Measurements from ENCODE around the gene LGALS4. TPM values are rescaled to one million over a fixed set of nuclear protein-coding genes. Genes with fewer than 3 reads are reported as not detected.
A peak's percentile ranks its signal among the peaks of the same experiment; 100 is the strongest.
"Not testable (repeated sequence)": the region's sequence is repeated elsewhere in the genome, so short reads cannot be mapped to it uniquely, and the experiment has no call there.

The LGALS4 gene
- total RNA-seq, 2 donors from 2014 or later = 1.7 to 2.4 TPM

GRCh38 chr19:38825936-38826335 is 13.2 kb upstream of the LGALS4 start:
- H3K4me3 Mint-ChIP-seq; H3K36me3 Mint-ChIP-seq (ENCODE audit: low read depth); H3K27ac Mint-ChIP-seq; DNase-seq; ATAC-seq; H3K27me3 Mint-ChIP-seq; H3K9me3 ChIP-seq (ENCODE audit: control insufficient read depth, low read length, poor library complexity, severe bottlenecking): not testable (repeated sequence)
- peaks cover 24% of the 10 kb centered on the region for H3K4me1 Mint-ChIP-seq

DNA sequence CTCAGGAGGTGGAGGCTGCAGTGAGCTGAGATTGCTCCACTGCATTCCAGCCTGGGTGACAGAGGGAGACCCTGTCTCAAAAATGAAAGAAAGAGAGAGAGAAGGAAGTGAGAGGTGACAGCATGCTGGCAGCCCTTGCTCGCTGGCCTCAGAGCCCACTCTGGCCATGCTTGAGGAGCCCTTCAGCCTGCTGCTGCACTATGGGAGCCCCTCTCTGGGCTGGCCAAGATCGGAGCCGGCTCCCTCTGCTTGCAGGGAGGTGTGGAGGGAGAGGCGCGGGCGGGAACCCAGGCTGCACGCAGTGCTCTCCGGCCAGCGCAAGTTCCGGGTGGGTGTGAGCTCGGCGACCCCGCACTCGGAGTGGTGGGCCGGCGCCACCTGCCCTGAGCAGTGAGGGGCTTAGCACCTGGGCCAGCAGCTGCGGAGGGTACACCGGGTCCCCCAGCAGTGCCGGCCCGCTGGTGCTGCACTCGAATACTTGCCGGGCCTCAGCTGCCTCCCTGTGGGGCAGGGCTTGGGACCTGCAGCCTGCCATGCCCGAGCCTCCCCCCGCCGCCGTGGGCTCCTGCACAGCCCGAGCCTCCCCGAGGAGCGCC is 8.6 kb upstream of the LGALS4 start:
- peak overlapping the region; percentile 79 for H3K27ac Mint-ChIP-seq
- ATAC-seq; H3K4me3 Mint-ChIP-seq; H3K36me3 Mint-ChIP-seq (ENCODE audit: low read depth); H3K9me3 ChIP-seq (ENCODE audit: control insufficient read depth, low read length, poor library complexity, severe bottlenecking); DNase-seq; H3K27me3 Mint-ChIP-seq: not testable (repeated sequence)
- peaks cover 16% of the 10 kb centered on the region for H3K4me1 Mint-ChIP-seq

GRCh38 chr19:38819231-38819920 is 6.6 kb upstream of the LGALS4 start:
- peaks cover 15% of the 10 kb centered on the region for H3K4me1 Mint-ChIP-seq
- no peaks in the 10 kb centered on the region for H3K27me3 Mint-ChIP-seq
- H3K27ac Mint-ChIP-seq = no peak overlapping the region
- DNase-seq = no peak
- H3K9me3 ChIP-seq (ENCODE audit: control insufficient read depth, low read length, poor library complexity, severe bottlenecking) = no peaks in the 10 kb centered on the region
- peaks cover 8% of the 10 kb centered on the region for H3K36me3 Mint-ChIP-seq (ENCODE audit: low read depth)
- no peak overlapping the region for H3K4me3 Mint-ChIP-seq
- no peak for ATAC-seq

- H3K4me3 Mint-ChIP-seq = no peak overlapping the region
- no peaks in the 10 kb centered on the region for H3K27me3 Mint-ChIP-seq
- peaks cover 5% of the 10 kb centered on the region for H3K36me3 Mint-ChIP-seq (ENCODE audit: low read depth)
- H3K4me1 Mint-ChIP-seq = peaks cover 7% of the 10 kb centered on the region
- ATAC-seq (no peak), DNase-seq (no peak)
- no peak overlapping the region for H3K27ac Mint-ChIP-seq
- no peaks in the 10 kb centered on the region for H3K9me3 ChIP-seq (ENCODE audit: control insufficient read depth, low read length, poor library complexity, severe bottlenecking)
These were observed 4.3 kb upstream of the LGALS4 start for GRCh38 chr19:38817081-38817480.

- Mint-ChIP-seq H3K4me3 (no peak overlapping the region), H3K27me3 (no peaks in the 10 kb centered on the region), H3K36me3 (ENCODE audit: low read depth) (peaks cover 5% of the 10 kb centered on the region), H3K27ac (no peak overlapping the region), H3K4me1 (peaks cover 7% of the 10 kb centered on the region)
- no peaks in the 10 kb centered on the region for H3K9me3 ChIP-seq (ENCODE audit: control insufficient read depth, low read length, poor library complexity, severe bottlenecking)
- ATAC-seq (no peak), DNase-seq (no peak)
These were observed 3.5 kb upstream of the LGALS4 start for GRCh38 chr19:38816131-38816750.

GRCh38 chr19:38815059-38816001 is 2.6 kb upstream of the LGALS4 start:
- Mint-ChIP-seq H3K27ac (no peak overlapping the region), H3K36me3 (ENCODE audit: low read depth) (peaks cover 3% of the 10 kb centered on the region), H3K4me3 (no peak overlapping the region), H3K4me1 (peaks cover 4% of the 10 kb centered on the region), H3K27me3 (no peaks in the 10 kb centered on the region)
- no peak for DNase-seq
- no peak for ATAC-seq
- H3K9me3 ChIP-seq (ENCODE audit: control insufficient read depth, low read length, poor library complexity, severe bottlenecking) = no peaks in the 10 kb centered on the region

DNA sequence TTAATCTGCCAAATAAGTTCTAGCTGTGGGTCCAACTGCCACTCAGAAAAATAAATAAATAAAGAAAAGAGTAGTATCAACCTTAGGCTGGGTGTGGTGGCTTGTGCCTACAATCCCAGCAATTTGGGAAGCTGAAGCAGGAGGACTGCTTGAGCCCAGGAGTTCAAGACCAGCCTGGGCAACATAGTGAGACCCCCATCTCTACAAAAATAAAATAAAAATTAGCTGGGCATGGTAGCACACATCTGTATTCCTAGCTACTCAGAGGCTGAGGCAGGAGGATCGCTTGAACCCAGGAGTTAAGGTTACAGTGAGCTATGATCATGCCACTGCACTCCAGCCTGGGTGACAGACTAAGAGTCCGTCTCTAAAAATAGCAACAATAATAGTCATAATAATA is 1.2 kb upstream of the LGALS4 start:
- H3K4me1 Mint-ChIP-seq; H3K9me3 ChIP-seq (ENCODE audit: control insufficient read depth, low read length, poor library complexity, severe bottlenecking); H3K27me3 Mint-ChIP-seq; H3K36me3 Mint-ChIP-seq (ENCODE audit: low read depth); H3K4me3 Mint-ChIP-seq; DNase-seq; ATAC-seq: not testable (repeated sequence)
- H3K27ac Mint-ChIP-seq = peak overlapping the region; percentile 79

DNA sequence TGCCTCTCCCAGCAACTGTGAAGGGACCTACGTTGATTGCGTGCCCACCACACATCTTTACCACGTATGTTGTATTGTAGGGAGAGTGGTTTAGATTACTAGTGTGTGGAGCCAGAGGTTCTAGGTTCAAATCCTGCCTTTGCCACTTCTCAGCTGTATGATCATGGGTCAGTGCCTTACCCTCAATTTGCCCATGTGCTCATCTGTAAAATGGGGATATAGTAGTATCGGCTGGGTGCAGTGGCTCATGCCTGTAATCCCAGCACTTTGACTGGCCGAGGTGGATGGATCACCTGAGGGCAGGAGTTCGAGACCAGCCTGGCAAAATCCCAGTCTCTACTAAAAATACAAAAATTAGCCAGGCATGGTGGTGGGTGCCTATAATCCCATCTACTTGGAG is 578 bp upstream of the LGALS4 start:
- peaks cover 2% of the 10 kb centered on the region for H3K4me1 Mint-ChIP-seq
- no peaks in the 10 kb centered on the region for H3K9me3 ChIP-seq (ENCODE audit: control insufficient read depth, low read length, poor library complexity, severe bottlenecking)
- ATAC-seq = no peak
- DNase-seq = no peak
- no peaks in the 10 kb centered on the region for H3K27me3 Mint-ChIP-seq
- peak overlapping the region; percentile 79 for H3K27ac Mint-ChIP-seq
- peaks cover 3% of the 10 kb centered on the region for H3K36me3 Mint-ChIP-seq (ENCODE audit: low read depth)
- H3K4me3 Mint-ChIP-seq = no peak overlapping the region

DNA sequence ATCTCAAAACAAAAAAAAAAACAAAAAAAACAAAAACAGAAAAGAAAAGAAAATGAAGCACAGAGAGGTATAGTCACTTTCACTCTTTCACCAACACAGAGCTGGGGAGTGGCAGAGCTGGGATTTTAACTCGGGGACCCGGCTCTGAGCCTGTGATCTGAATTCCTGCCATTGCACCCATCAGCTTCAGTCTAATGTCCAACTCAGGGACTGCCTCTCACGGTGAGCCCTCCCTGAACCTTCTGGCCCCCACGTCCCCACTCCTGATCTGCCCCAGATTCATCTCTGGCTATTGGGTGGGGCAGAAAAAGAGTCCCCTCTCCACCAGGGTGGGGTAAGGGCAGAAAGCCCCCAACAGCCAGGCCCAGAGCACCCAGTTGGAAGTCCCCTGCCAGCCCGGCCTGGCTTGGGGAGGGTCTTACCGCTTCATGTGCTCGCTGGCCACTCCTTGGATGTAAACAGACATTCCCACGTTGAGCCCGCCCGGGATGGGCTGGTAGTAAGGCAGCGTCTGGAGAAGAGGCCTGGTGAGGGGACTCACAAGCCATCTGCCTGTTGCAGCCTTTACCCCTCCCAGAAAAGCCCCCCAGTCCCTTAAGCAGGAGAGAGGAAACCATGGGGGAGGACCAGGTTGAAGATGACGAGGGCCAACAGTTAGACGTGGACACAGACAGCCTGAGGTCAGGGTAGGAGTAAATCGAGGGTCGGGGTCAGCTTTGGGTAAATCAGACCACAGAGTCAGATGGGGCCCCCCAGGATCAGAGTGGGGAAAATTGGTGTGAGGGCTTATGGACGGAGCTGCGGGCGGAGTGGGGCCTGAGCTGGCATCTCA is 520 bp downstream of the LGALS4 start:
- H3K9me3 ChIP-seq (ENCODE audit: control insufficient read depth, low read length, poor library complexity, severe bottlenecking) = no peaks in the 10 kb centered on the region
- Mint-ChIP-seq H3K27me3 (no peaks in the 10 kb centered on the region), H3K27ac (peak overlapping the region; percentile 75), H3K36me3 (ENCODE audit: low read depth) (peaks cover 3% of the 10 kb centered on the region), H3K4me1 (peaks cover 2% of the 10 kb centered on the region), H3K4me3 (no peak overlapping the region)
- no peak for DNase-seq
- no peak for ATAC-seq

DNA sequence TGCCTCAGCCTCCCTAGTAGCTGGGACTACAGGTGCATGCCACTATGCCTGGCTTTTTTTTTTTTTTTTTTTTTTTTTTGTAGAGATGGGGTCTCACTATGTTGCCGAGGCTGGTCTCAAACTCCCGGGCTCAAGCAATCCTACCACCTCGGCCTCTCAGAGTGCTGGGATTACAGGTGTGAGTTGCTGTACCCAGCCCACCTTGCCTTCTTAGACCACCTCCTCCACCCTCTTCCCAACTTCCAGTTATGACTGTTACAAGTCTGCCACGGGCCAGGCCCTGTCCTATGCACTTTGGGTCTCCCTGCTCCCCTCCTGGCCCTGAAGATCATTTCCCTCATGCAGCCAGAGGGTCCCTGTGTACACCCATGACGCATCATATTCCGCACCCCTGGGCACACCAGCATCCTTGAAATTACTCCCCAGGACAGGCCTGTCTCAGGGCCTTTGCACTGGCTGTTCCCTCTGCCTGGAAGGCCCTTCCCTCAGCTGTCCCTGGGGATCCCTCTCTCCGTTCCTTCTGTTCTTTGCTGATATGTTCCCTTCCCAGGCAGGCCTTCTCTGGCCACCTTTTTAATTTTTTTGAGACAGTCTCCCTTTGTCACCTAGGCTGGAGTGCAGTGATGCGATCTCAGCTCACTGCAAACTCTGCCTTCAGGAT is 3.0 kb downstream of the LGALS4 start:
- no peak for DNase-seq
- H3K27ac Mint-ChIP-seq = no peak overlapping the region

GRCh38 chr19:38808741-38809140 is 4.0 kb downstream of the LGALS4 start:
- Mint-ChIP-seq H3K27me3 (no peaks in the 10 kb centered on the region), H3K4me1 (peaks cover 7% of the 10 kb centered on the region), H3K36me3 (ENCODE audit: low read depth) (no peaks in the 10 kb centered on the region), H3K4me3 (no peak overlapping the region), H3K27ac (no peak overlapping the region)
- no peak for DNase-seq
- no peak for ATAC-seq
- H3K9me3 ChIP-seq (ENCODE audit: control insufficient read depth, low read length, poor library complexity, severe bottlenecking) = no peaks in the 10 kb centered on the region

More for the DNA sequence above, 3.0 kb downstream of the LGALS4 start:
- H3K36me3 Mint-ChIP-seq (ENCODE audit: low read depth) = no peaks in the 10 kb centered on the region
- no peak overlapping the region for H3K4me3 Mint-ChIP-seq
- no peaks in the 10 kb centered on the region for H3K27me3 Mint-ChIP-seq
- H3K4me1 Mint-ChIP-seq = peaks cover 7% of the 10 kb centered on the region
- ATAC-seq = no peak
- H3K9me3 ChIP-seq (ENCODE audit: control insufficient read depth, low read length, poor library complexity, severe bottlenecking) = no peaks in the 10 kb centered on the region

All from T-helper 17 cell (primary cell).